Daoy (cell line): Measurements from ENCODE around the gene FAM174C. TPM values are rescaled to one million over a fixed set of nuclear protein-coding genes. Genes with fewer than 3 reads are reported as not detected.

Experiments
- DNase-seq: peaks from one replicate; pipeline ENCODE4 v3.0.0-alpha.2; 2015; ENCODE audit warnings: low read depth
- total RNA-seq: library from RNA; depleted of rRNA; stranded (reverse); fragments of >200 nt; shearing (Covaris generic); gene quantifications from 2 replicates; pipeline ENCODE4 v1.2.3, GENCODE V29; 2014

FAM174C gene
- total RNA-seq, 1 experiment from 2014 or later = 59.0 TPM

GRCh38 chr19:1284979-1285736, 9.8 kb downstream of the FAM174C start:
- no peak for DNase-seq

- no peak for DNase-seq
Observed at GRCh38 chr19:1285737-1286360, 10.5 kb downstream of the FAM174C start, which contains the start of gene EFNA2. Gene EFNA2 (plus strand): TSS chr19:1285873. CDS start chr19:1286169, 296 bp downstream.

GRCh38 chr19:1286487-1287353, 11.4 kb downstream of the FAM174C start:
- DNase-seq = no peak

- DNase-seq = no peak
Observed at GRCh38 chr19:1287354-1288225, 12.3 kb downstream of the FAM174C start.

- DNase-seq = no peak
Observed at GRCh38 chr19:1288226-1288612, 12.9 kb downstream of the FAM174C start.

GRCh38 chr19:1288833-1289685, 13.7 kb downstream of the FAM174C start:
- no peak for DNase-seq

GRCh38 chr19:1289686-1290025, 14.3 kb downstream of the FAM174C start:
- DNase-seq = no peak

GRCh38 chr19:1290196-1290702, 14.9 kb downstream of the FAM174C start:
- DNase-seq = no peak

- no peak for DNase-seq
Observed at GRCh38 chr19:1290703-1291651, 15.6 kb downstream of the FAM174C start.

- no peak for DNase-seq
Observed at GRCh38 chr19:1291761-1292418, 16.6 kb downstream of the FAM174C start.

- DNase-seq = no peak
Observed at GRCh38 chr19:1292419-1293151, 17.3 kb downstream of the FAM174C start.

GRCh38 chr19:1293782-1294604, 18.7 kb downstream of the FAM174C start:
- DNase-seq = no peak

- DNase-seq = no peak
Observed at GRCh38 chr19:1294688-1295087, 19.4 kb downstream of the FAM174C start.

- DNase-seq = no peak
Observed at GRCh38 chr19:1295169-1296012, 20.1 kb downstream of the FAM174C start.

- no peak for DNase-seq
Observed at GRCh38 chr19:1296078-1296477, 20.7 kb downstream of the FAM174C start.
